Fibroblast of skin of right quadriceps (primary cell): ENCODE measurements around the gene S100A11.

ENCODE experiments used
- DNase-seq: peaks from one replicate; pipeline ENCODE4 v3.0.0-alpha.2; 2013

S100A11 gene

DNA sequence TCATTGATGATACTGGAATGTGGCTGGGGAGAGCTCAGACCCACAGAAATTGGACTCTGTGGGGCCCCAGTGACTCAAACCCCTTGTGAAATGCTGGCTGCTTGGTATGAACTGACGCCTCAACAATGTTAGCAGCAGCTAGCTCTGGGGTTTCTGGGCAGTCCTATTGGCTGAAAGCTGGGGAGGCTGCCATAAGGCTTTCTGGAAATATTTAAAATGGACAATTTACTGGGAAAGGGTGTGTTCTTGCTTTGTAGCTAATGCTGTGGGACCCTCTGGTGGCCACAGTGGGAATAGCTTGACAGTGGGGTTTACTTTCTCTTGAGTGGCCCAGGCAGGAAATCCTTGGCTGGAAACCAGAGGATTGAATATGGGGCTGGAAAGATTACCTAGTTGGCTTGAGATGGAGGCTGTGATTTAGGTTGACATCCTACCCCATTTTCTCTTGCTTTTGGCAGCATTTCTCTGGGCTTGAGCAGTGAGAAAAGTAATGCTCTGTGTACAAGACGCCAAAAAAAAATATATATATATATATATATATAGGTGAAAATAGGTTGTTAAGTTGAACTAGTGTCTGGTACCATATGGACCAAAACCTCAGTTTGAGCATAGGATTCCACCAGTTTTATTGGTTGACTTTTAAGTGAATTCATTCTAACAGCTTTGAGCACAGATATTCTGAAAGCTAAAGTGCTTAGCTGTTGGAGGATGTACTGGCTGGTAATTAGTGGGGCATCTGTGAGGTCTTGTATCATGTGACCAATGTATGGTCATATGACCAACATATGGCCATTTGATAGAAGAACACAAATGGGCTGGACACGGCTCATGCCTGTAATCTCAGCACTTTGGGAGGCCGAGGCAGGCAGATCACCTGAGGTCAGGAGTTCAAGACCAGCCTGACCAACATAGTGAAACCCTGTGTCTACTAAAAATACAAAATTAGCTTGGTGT is 34.9 kb downstream of the S100A11 start:
- DNase-seq = peak; percentile 97

DNA sequence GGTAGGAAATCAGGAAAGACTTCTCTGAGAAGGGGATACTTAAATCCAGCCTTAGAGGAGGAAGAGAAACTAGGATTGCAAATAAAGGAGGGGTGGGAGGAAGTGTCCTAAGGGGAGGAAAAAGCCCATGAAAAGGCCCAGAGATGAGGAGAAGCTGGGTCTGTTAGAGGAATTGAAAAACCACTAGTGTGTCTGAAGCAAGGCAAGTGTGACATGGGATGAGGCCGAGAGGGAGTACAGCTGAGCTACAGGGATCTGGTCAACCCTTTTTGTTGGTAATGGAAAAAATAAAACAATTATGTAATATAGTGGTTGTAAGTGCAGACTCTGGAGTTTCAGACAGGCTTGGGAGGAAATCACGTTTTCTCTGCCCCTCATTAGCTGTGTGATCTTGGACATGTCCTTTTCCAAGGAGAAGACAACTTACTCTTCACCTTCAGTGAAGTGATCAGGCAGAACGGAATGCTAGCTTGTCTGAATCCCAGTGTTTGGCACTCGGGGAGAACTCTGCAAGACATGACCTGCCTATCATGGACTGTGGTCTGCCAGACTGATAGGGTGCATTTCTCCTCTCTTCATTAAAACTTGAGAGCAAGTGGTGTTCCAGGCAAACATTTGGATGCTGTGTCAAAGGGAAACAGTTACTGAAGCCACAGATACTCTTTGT is 35.7 kb downstream of the S100A11 start:
- DNase-seq = no peak

DNA sequence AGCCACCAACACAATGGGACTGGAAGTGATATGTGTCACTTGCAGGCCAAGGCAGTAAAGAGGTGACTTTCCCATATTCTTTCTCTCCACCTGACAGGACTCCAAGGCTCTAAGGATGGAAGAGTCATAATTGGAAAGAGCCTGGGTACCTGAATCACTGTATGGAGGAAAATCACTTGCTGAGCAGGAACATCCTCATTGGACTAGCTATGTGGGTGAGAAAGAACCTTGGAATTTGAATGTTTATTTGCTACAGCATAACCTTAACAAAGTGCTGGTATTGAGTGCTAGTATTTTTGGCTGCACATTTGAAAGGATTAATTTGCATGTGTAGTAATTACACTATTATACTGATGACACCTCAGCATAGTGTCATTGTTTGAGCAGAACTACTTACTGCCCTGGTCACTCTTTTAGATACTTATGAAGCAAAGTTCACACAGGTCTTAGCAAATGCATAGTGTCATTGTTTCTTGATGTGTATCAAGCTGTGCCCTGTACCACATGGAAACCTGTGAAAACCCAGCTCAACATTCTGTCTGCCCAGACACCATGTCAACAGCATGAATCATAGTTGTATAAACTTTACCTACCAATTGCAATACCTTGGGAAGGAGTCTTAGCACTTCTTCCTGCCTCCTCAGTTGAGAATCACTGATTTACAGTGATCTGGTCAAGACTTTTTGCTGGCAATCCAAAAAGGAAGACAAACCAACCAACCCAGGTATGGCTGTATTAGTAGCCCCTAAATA is 38.0 kb downstream of the S100A11 start:
- DNase-seq = no peak

DNA sequence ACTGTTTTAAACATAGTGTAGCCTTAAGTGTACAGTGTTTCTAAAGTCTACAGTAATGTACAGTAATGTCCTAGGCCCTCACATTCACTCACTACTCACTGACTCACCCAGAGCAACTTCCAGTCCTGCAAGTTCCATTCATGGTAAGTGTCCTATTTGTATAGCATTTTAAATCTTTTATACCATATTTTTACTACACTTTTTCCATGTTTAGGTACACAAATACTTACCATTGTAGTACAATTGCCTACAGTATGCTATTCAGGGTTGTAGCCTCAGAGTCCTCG is 39.6 kb downstream of the S100A11 start:
- no peak for DNase-seq

DNA sequence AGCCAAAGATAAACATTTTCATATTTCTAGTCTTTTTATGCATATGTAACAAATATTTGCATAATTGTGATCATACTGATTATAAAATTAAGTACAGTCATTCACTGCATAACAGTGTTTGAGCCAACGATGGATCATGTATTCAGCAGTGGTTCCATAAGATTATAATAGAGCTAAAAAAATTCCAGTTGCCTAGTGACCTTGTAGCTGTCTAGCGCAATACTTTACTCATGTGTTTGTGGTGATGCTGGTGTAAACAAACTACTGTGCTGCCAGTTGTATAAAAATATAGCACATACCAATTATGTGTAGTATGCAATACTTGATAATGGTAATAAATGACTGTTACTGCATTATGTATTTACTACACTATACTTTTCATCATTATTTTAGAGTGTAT is 41.0 kb downstream of the S100A11 start:
- DNase-seq = no peak

DNA sequence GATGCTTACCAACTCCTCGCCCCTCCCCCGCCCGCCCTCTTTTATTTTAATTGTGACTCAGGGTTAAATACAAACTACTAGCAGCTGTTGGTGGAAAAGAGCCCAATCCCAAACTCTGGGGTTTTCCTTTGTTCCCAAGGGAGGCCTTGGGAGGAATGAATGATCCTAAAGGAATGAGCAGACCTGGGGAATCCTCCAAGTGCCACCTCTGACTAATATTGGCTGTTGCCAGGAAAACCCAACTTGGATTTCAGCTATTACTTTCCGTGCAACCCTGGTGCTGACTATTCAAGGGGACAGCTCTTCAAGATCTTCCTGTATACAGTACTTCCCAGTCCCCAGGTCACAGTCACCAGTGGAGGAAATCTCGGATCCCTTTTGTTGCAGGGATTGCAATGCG is 41.8 kb downstream of the S100A11 start:
- peak; percentile 100 for DNase-seq

DNA sequence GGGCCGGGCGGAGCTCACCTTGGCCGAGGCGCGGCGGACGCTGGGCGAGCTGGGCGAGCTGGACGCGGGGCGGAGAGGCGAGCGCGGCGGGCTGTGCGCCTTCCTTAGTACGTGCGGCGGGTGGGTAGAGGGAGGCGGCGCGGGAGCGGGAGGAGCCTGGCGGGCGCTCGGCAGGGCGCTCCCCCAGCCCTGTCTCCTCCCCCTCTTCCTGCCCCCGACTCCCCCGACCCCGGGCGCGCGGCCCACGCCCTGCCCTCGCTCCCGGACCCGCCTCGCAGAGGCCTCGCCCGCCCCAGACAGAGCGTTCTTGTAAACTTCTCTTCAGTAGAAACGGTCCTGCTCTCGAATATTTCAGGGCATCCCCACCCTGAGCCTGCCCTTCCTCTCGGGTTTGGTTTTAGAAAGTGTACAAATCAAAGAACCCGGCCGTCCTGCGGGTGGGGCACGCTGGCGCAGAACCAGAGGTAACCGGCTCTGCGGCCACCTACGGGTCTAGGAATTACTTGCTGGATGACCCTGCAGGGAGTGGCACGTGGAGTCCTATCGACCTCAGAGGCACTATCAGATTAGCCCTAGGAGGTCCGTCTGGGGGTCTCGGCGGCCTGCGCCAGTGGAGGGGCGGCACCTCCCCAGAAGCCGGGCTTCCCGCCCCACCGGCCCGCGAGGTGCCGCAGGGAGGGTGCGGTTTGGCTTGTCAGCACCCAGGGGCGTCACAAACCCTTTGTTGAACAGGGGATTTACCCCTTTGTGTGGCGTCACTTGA is 42.9 kb downstream of the S100A11 start, which contains the start of gene S100A10:
S100A10 (minus strand) TSS at position 126 of the 763 bp plus-strand sequence. CDS start 7,629 bp downstream, outside the sequence.
- peak; percentile 74 for DNase-seq

DNA sequence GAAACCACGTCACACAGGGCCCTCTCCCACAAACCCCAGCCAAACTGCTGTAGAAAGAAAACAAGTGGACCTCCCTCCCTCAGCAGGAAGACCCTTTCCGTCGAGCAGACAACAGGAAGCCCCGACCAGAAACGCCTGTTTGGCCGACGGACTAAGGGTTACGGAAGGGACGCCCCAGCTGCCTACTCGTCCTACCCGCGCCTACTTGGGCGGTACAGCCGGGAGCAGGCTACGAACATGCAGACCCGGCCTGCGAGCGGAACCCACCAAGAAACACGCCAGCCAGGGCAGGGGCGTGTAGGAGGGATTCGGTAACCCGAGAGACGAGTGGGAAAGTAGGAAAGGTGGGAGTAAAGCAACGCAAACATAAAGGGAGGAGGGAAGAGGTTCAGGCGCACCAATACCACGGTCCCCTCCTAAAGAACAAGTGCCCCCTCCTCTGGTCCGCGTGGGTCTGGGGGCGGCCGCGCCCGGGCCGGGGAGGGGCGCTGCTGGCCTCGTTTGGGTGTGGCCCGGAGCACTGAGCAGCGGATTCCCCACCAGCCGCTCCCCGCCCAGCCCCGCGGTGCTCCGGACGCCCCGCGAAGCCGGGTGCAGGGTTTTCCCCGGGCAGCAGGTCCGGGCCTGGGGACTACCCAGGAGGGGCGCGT is 43.6 kb downstream of the S100A11 start:
- no peak for DNase-seq

DNA sequence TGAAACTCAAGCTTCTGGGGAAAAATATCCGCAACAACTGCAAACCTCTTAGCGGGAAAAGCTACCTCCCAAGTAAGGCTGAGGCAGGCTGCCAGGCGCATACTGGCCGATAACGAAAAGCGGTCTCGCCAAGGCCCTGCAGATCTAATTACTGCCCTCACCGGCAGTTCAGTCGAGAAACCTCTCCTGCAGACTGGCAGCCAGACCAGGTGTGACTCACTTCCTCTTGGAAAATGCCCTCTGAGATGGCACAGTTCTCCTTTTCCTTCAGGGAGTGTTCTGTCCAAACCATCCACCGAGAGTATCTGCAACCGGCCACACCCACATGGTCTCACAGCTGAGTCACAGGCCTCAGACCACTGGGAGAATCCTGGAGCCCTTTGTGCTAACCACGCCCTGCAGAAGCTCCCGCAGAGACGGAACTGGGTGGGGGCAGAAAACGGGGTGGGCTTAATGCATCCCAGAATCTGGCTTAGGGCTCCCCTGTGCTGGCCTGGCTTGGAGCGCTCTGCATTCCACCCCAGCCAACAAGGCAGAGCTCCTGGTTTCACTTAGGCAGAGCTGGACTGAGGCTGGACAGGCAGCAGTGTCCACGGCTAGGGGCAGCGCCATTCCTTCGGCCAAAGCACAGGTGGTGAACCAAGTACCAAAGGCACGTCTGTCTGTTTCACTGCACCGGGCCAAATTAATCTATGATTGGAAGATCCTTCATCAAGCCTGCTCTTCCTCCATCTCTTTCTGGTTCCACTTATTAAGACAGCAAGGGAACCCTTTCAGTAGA is 44.3 kb downstream of the S100A11 start:
- DNase-seq = peak; percentile 84

DNA sequence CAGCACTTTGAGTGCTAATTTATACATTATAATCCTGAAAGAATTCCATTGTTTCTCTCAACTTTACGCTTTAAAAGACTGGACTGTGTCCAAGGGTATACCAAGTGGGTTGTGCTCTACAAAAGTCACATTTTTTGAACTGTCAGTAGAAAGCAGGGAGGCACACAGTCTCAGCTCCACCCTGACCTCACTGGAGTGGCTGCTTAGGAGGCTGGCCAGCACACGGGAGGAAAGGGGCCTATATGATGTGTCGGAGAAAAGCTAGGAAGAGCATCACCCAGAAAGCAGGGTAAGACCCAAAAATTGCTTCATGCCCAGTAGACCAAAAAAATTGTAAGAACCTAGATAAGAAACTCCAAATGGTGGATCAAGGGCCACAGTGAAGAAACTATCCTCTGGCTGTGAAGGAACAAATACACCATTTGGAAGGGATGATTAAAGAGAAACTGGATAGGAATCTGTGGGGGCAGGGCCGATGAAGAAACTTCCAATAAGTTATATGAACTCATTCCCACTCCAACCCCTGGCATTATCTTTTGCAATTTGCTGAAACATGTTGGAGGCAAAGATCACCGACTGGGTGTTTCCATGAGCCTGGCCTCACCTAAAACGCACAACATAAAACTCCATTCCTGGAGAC is 45.0 kb downstream of the S100A11 start:
- no peak for DNase-seq

DNA sequence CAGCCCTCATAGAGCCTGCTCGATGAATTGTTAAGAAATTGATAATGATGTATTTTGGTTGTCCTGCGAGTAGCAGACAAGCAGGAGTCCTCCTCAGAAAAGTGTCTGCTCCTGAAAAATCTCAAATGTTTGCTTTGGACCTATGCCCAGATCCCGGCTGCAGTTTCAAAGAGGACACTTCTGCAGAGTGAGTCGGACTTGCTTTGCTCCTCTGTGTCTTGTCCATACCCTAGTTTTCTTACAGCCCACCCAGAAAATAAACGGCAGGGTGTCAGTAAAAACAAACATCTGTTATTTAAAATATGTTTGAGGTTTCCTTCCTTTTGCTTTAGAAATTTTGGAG is 46.0 kb downstream of the S100A11 start:
- peak; percentile 82 for DNase-seq

DNA sequence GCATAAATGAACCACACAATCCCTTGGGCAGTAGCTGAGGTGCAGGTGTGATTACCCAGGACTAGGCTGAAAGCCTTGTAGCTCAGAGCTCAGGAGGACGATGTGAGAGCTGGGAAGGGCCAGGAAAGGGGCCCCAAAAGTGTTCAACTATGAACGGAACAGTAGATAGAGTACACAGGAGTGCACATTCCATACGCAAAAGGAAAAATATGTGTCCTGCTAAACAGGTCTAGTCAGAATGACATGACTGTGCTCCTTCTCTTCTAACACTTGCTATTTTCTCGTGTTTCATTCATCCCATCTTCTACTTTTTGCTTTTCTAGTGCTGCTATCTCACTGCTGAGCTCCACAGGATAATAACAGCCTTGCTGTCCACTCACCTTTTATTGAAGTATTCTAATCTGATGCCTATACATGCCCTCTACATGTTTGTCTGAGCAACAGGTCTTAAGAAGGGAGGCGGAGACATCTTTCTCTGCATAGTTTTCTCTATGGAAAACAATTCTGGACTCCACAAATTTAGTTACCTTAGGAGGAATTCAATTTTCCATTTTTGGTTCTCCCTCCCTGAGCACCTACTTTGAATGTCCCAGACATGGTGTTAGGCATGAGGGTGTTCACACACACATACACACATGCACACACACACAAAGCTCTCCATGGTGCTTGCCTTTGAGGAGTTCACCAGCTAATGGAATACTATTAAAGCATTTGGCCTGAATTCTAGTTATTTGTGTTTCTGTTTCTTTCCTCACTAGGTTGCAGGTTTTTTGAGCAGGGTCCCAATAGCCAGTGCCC is 46.5 kb downstream of the S100A11 start:
- DNase-seq = no peak

DNA sequence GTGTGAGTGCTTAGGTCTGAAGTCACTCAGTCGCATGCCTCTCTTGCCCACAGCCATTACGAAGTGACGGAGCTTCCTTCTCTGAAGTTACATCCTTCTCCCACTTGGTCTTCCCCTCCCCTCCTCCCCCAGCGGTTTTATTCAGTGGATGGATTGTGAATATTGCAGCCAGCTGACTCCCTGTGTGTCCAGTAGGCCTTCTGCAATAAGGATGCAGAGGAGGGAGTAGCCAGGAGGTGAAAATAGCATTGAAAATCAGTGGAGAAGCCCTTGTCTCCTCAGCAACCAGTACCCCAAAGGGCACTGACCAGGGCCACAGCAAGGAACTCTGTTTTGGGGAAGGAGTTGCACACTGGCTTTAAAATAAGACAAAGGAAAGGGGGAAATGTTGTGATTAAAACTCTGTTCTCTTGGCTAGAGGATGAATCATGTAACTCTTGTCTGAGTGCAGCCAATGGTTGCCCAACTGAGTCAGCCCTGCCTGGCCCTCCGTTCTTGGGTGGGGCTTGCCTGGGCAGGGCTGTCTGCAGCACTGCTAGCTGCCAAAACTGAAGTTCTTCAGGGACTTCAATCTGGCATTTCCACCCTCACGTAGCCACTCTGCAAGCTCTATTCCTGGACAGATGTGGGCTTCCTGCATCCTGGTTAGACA is 47.5 kb downstream of the S100A11 start:
- peak; percentile 86 for DNase-seq

DNA sequence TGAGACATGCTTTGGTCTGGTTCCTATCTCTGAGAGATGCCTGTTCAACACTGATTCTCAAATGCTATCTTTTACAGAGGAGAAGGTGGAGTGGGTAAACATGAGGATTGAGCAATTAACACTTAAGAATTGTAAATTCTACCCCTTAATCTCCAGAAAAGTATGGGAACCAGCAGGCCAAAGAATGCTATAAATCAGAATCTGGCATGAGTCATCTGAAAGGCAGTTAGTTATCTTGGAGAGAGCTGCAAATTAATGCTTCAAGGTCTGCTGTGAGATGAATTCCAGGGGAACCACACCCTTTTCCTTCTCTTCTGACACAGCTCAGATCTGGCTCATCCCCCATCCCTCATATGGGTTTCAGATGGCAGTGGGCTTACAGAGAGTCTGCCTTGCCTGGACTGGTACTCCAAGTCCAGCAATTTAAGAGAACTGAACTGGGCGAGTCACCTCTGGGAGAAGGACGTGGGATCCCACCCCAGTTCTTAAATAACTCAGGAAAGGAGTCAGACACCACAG is 48.3 kb downstream of the S100A11 start:
- peak; percentile 96 for DNase-seq

DNA sequence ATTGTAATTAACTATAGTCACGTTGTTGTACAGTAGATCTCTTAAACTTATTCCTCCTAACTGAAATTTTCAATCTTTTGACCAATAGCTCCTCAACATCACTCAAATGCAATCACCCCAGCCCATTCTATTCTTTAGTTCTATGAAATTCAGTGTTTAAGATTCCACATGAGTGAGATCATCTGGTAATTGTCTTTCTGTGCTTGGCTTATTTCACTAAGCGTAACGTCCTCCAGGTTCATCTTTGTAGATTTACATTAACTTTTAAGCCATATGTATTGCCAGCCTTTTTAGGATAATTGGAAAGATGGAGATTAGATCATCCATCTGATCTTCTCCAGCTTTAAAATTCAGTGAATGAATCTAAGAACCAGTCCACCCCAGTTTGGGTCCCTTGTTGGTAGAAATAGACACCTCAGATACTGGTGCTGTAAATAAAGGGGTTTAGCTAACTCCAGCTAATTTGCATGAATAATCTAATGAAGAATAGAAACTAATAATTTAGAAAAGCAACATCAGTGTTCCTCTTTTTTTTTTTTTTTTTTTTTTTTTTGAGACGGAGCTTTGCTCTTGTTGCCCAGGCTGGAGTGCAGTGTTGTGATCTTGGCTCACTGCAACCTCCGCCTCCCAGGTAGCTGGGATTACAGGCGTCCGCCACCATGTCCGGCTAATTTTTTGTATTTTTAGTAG is 50.2 kb downstream of the S100A11 start:
- DNase-seq = no peak

DNA sequence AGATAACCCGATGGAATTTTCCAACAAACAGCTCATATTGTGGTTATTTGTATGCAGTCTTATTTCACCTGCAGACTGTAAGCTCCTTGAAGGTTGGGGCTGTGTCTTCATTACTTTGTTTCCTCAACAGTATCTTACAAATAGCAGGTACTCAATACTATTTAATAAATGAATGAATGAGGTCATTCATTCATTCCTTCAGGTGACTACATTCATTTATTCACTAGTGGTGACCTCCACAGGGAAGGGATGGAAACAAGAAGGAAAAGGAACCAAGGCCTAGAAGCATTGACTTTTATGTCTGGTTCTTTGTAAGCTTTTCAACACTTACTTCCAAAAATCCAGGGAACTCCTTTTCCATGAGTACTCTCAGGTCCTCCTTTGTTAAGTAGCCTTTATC is 51.0 kb downstream of the S100A11 start:
- no peak for DNase-seq

DNA sequence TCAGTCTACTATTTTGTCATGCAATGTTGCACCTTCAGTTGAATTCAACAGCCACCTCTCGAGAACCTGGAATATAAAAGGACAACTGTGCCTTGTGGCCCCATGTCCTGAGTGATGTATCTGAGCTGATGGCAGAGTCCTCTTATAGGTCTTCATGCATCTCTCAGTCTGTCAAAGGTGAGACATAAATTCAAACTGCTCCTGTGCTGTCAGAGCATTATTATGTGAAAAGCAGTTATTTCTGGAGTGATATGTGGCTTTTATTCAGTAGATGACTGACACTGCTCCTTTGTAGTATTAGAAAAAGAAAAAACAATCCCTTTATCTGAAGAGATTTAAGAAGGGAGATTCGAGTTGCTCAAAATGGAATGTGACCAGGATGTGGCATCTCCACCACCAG is 51.5 kb downstream of the S100A11 start:
- no peak for DNase-seq

DNA sequence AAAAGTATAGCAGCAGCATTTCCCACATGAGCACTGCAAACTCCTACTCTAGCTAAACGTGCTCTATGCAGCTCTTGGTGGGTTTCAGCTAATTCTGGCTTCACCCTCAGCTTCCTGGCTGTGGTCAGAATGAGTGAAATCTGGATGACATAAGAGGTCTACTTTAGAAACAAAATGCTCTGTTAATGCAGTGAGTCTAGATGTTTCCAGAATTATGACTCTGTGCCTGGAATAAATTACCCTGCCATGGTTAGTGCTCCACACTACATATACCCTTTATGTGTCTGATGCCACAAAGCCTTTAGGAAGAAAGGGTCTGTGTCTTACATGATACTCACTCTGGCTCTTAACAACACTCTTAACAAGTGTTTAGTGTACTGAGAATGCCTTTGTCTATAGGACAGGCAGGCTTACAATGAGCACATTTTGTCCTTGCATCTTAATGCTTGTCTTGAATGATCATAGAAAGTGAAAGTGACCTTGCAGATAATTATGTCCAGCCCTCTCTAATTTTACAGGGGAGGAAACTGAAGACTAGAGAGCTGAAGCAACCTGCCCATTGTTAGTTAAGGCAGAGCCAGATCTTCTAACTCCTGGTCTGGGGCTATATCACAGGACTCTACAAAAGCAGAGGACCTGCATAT is 52.4 kb downstream of the S100A11 start:
- DNase-seq = peak; percentile 66
